Spleen (tissue), 7 donors: ENCODE results near the gene CPE.

Experiments used
- POLR2A ChIP-seq, 3 donors: fragments of 450-650 bp; IDR thresholded peaks; one replicate each; pipeline ENCODE4 v1.5.1; 2017; ENCODE audit warnings: antibody characterized with exemption in 3 of 3, mild to moderate bottlenecking in 1 of 3
- TF ChIP-seq, protein P1 (sequence below), 11 experiments: fragments of 200-600 bp in 7 of 11; fragments of 450-650 bp in 4 of 11; sonication (generic) in 4 of 11; IDR thresholded peaks in 8 of 11; conservative IDR thresholded peaks in 3 of 11; 1 replicate in 7 of 11; 2 replicates in 4 of 11; pipeline versions ENCODE4 v1.4.0 to v1.8.0; 2016 to 2021; ENCODE audit warnings: antibody characterized with exemption in 11 of 11, inconsistent platforms in 4 of 11, mild to moderate bottlenecking in 1 of 11
- donor health status: DM: no; HTN: no; CAD: no; lungs with moderate emphysema.
- donor health status: DM: no; HTN: no; CAD: no.
- donor health status: DM: no; HTN: no; CAD: no.

- no peak for TF ChIP-seq POLR2A (IDR thresholded peaks at IDR 0.05)
- TF ChIP-seq, protein P1, sequence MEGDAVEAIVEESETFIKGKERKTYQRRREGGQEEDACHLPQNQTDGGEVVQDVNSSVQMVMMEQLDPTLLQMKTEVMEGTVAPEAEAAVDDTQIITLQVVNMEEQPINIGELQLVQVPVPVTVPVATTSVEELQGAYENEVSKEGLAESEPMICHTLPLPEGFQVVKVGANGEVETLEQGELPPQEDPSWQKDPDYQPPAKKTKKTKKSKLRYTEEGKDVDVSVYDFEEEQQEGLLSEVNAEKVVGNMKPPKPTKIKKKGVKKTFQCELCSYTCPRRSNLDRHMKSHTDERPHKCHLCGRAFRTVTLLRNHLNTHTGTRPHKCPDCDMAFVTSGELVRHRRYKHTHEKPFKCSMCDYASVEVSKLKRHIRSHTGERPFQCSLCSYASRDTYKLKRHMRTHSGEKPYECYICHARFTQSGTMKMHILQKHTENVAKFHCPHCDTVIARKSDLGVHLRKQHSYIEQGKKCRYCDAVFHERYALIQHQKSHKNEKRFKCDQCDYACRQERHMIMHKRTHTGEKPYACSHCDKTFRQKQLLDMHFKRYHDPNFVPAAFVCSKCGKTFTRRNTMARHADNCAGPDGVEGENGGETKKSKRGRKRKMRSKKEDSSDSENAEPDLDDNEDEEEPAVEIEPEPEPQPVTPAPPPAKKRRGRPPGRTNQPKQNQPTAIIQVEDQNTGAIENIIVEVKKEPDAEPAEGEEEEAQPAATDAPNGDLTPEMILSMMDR (IDR thresholded peaks at IDR 0.05 in 8 of 11, conservative IDR thresholded peaks at IDR 0.05 in 3 of 11): no peak
These were observed 4.8 kb downstream of the CPE start for GRCh38 chr4:165383591-165384073.
